ENCODE data around the gene ACACA.
A peak's percentile ranks its signal among the peaks of the same experiment; 100 is the strongest.

The ACACA gene

GRCh38 chr17:37123386-37123785 lies 283.2 kb downstream of the ACACA start:
- DNase-seq = no peak

GRCh38 chr17:37121616-37122015 lies 285.0 kb downstream of the ACACA start:
- no peak for DNase-seq

GRCh38 chr17:37118366-37119137 lies 288.1 kb downstream of the ACACA start:
- no peak for DNase-seq

GRCh38 chr17:37117373-37118142 lies 289.1 kb downstream of the ACACA start:
- DNase-seq = no peak

- no peak for DNase-seq
Observed at GRCh38 chr17:37116671-37117185, 289.9 kb downstream of the ACACA start.

GRCh38 chr17:37111329-37111728 lies 295.3 kb downstream of the ACACA start:
- DNase-seq = no peak

- no peak for DNase-seq
Observed at GRCh38 chr17:37110746-37111145, 295.9 kb downstream of the ACACA start.

GRCh38 chr17:37109731-37110710 lies 296.6 kb downstream of the ACACA start:
- DNase-seq = no peak

GRCh38 chr17:37109106-37109505 lies 297.5 kb downstream of the ACACA start:
- no peak for DNase-seq

GRCh38 chr17:37107406-37108083 lies 299.1 kb downstream of the ACACA start:
- no peak for DNase-seq

- DNase-seq = no peak
Observed at GRCh38 chr17:37106049-37106448, 300.6 kb downstream of the ACACA start.

GRCh38 chr17:37103231-37103630 lies 303.4 kb downstream of the ACACA start:
- DNase-seq = no peak

- DNase-seq = no peak
Observed at GRCh38 chr17:37101306-37101705, 305.3 kb downstream of the ACACA start.

GRCh38 chr17:37100231-37100630 lies 306.4 kb downstream of the ACACA start:
- DNase-seq = peak; percentile 7

- DNase-seq = no peak
Observed at GRCh38 chr17:37098910-37099664, 307.5 kb downstream of the ACACA start.

GRCh38 chr17:37098152-37098551 lies 308.5 kb downstream of the ACACA start:
- no peak for DNase-seq

GRCh38 chr17:37097154-37097553 lies 309.5 kb downstream of the ACACA start:
- DNase-seq = no peak

GRCh38 chr17:37096071-37096470 lies 310.6 kb downstream of the ACACA start:
- no peak for DNase-seq

- DNase-seq = no peak
Observed at GRCh38 chr17:37094391-37094790, 312.2 kb downstream of the ACACA start.

- DNase-seq = no peak
Observed at GRCh38 chr17:37092701-37093100, 313.9 kb downstream of the ACACA start.

GRCh38 chr17:37092071-37092470 lies 314.6 kb downstream of the ACACA start:
- no peak for DNase-seq

All from fibroblast of skin of right biceps (primary cell).